ENCODE results near the gene RAB35.

Gene RAB35

GRCh38 chr12:120106151-120106550 lies 10.4 kb downstream of the RAB35 start:
- no peak overlapping the region for H3K4me3 ChIP-seq (ENCODE audit: low read length)
- TF ChIP-seq CTCF (conservative IDR thresholded peaks at IDR 0.05; ENCODE audit: low read length): no peak
- DNase-seq (ENCODE audit: low read depth): no peak

- no peak for TF ChIP-seq CTCF (conservative IDR thresholded peaks at IDR 0.05; ENCODE audit: low read length)
- DNase-seq (ENCODE audit: low read depth): no peak
- no peak overlapping the region for H3K4me3 ChIP-seq (ENCODE audit: low read length)
Measured at GRCh38 chr12:120103371-120103770, 13.2 kb downstream of the RAB35 start.

- TF ChIP-seq CTCF (conservative IDR thresholded peaks at IDR 0.05; ENCODE audit: low read length): no peak
- no peak for DNase-seq (ENCODE audit: low read depth)
- no peak overlapping the region for H3K4me3 ChIP-seq (ENCODE audit: low read length)
Measured at GRCh38 chr12:120103044-120103338, 13.6 kb downstream of the RAB35 start.

- no peak for DNase-seq (ENCODE audit: low read depth)
- H3K4me3 ChIP-seq (ENCODE audit: low read length): no peak overlapping the region
- no peak for TF ChIP-seq CTCF (conservative IDR thresholded peaks at IDR 0.05; ENCODE audit: low read length)
Measured at GRCh38 chr12:120102189-120103043, 14.1 kb downstream of the RAB35 start.

GRCh38 chr12:120101617-120102016 lies 14.9 kb downstream of the RAB35 start:
- H3K4me3 ChIP-seq (ENCODE audit: low read length): no peak overlapping the region
- no peak for TF ChIP-seq CTCF (conservative IDR thresholded peaks at IDR 0.05; ENCODE audit: low read length)
- no peak for DNase-seq (ENCODE audit: low read depth)

- no peak for TF ChIP-seq CTCF (conservative IDR thresholded peaks at IDR 0.05; ENCODE audit: low read length)
- DNase-seq (ENCODE audit: low read depth): no peak
Measured at GRCh38 chr12:120101182-120101581, 15.4 kb downstream of the RAB35 start.

GRCh38 chr12:120100630-120101029 lies 15.9 kb downstream of the RAB35 start:
- H3K4me3 ChIP-seq (ENCODE audit: low read length): no peak overlapping the region
- no peak for TF ChIP-seq CTCF (conservative IDR thresholded peaks at IDR 0.05; ENCODE audit: low read length)
- DNase-seq (ENCODE audit: low read depth): peak; percentile 72

More at GRCh38 chr12:120101182-120101581, 15.4 kb downstream of the RAB35 start:
- H3K4me3 ChIP-seq (ENCODE audit: low read length): no peak overlapping the region
